K562 (cell line): ENCODE results near the gene KLHL14. TPM values are rescaled to one million over a fixed set of nuclear protein-coding genes. Genes with fewer than 3 reads are reported as not detected.

ENCODE experiments used
- ATAC-seq: fragments of 200-7000 bp; cut with Tn5 transposase; 3 replicates; pipeline ENCODE4 v1.9.1; 2020; ENCODE audit warnings: moderate library complexity
- BruUV-seq: library from RNA; stranded (reverse); fragments of 400-500 nt; replicated peaks from 2 replicates; lab custom pipeline; 2021; lab: Mats Ljungman, UMichigan
- CTCF ChIA-PET: fragments of 300-600 bp; formaldehyde crosslinking; extraction: SDS; loops from one replicate; lab custom pipeline; 2021; ENCODE audit warnings: low intra/inter-chr PET ratio; lab: Yijun Ruan, JAX
- POLR2A ChIA-PET: fragments of 300-600, 350-650 bp; sonication (Branson Sonifier 250); formaldehyde crosslinking; extraction: SDS; loops from one replicate; lab custom pipeline; 2021; ENCODE audit warnings: antibody characterized with exemption, inconsistent platforms; lab: Yijun Ruan, JAX
- DNase-seq, 4 experiments: peaks; one replicate each; pipeline versions ENCODE4 v3.0.0 to v3.0.0-alpha.2; 2011 to 2018; ENCODE audit warnings: low spot score in 3 of 4, mixed read lengths in 3 of 4; ENCODE audit errors: extremely low read depth in 1 of 4
- FAIRE-seq: peaks from 2 replicates; lab custom pipeline; 2011; peaks lifted over from hg19 to GRCh38; lab: Jason Lieb, UNC
- H2AFZ ChIP-seq: 2 replicates; pipeline ENCODE4 v1.6.0; 2011; ENCODE audit warnings: low read depth, low read length, control low read depth, inconsistent platforms
- H3K27ac ChIP-seq: fragments of 200-600 bp; 3 replicates; pipeline ENCODE4 v1.8.0; 2011; ENCODE audit warnings: low read depth, mild to moderate bottlenecking, control low read depth, inconsistent platforms, low read length, moderate library complexity, mixed read lengths; ENCODE audit errors: extremely low read depth
- H3K27me3 ChIP-seq, 2 experiments: fragments of 300-600 bp in 1 of 2; 2 replicates in 1 of 2; 3 replicates in 1 of 2; pipeline versions ENCODE4 v1.6.0 to v1.8.0; 2011; ENCODE audit warnings: inconsistent platforms in 2 of 2, low read length in 2 of 2, mild to moderate bottlenecking in 1 of 2, mixed read lengths in 1 of 2, moderate library complexity in 1 of 2; ENCODE audit not compliant: control insufficient read depth in 2 of 2, insufficient read depth in 2 of 2
- H3K36me3 ChIP-seq: fragments of 300-600 bp; 3 replicates; pipeline ENCODE4 v1.8.0; 2011; ENCODE audit warnings: mild to moderate bottlenecking, low read length, inconsistent platforms; ENCODE audit not compliant: control insufficient read depth, insufficient read depth
- H3K4me1 ChIP-seq, 2 experiments: fragments of 200-600 bp in 1 of 2; replicated peaks in 1 of 2; 2 replicates in 1 of 2; 3 replicates in 1 of 2; pipeline versions ENCODE4 v1.5.1 to v1.8.0; 2011; ENCODE audit warnings: inconsistent platforms in 2 of 2, low read length in 2 of 2, mild to moderate bottlenecking in 1 of 2, mixed read lengths in 1 of 2, moderate library complexity in 1 of 2; ENCODE audit not compliant: control insufficient read depth in 2 of 2, insufficient read depth in 2 of 2
- H3K4me2 ChIP-seq: 2 replicates; pipeline ENCODE4 v1.6.1; 2011; ENCODE audit warnings: low read length, control low read depth, inconsistent platforms, mixed read lengths; ENCODE audit not compliant: insufficient read depth
- H3K4me3 ChIP-seq: fragments of 200-600 bp; sonication (generic), shearing (Covaris generic); 2 replicates; pipeline ENCODE4 v1.5.1; 2016; ENCODE audit warnings: control low read depth, inconsistent platforms
- H3K79me2 ChIP-seq: fragments of 200-600 bp; 3 replicates; pipeline ENCODE4 v1.8.0; 2011; ENCODE audit warnings: low read length, inconsistent platforms; ENCODE audit not compliant: control insufficient read depth, insufficient read depth
- H3K9ac ChIP-seq, 2 experiments: 2 replicates each; pipeline versions ENCODE4 v1.6.0 to v1.6.1; 2011; ENCODE audit warnings: low read depth in 2 of 2, low read length in 2 of 2, control low read depth in 1 of 2, inconsistent platforms in 1 of 2, mild to moderate bottlenecking in 1 of 2, mixed read lengths in 1 of 2; ENCODE audit not compliant: insufficient read depth in 1 of 2
- H3K9me1 ChIP-seq: one replicate; pipeline ENCODE4 v1.6.0; 2011; ENCODE audit warnings: inconsistent platforms, mild to moderate bottlenecking, low read length, moderate library complexity; ENCODE audit not compliant: control insufficient read depth, insufficient read depth
- H3K9me3 ChIP-seq: replicated peaks from 2 replicates; pipeline ENCODE4 v1.5.1; 2011; ENCODE audit warnings: low read depth, low read length, inconsistent platforms; ENCODE audit not compliant: control insufficient read depth, insufficient read depth
- H4K20me1 ChIP-seq: replicated peaks from 2 replicates; pipeline ENCODE4 v1.6.1; 2011; ENCODE audit warnings: low read length, inconsistent platforms, mixed read lengths; ENCODE audit not compliant: control insufficient read depth, insufficient read depth
- BMI1 ChIP-seq: fragments of 150-350 bp; IDR thresholded peaks from 2 replicates; pipeline ENCODE4 v1.6.1; 2014; ENCODE audit warnings: low read length
- FOXM1 ChIP-seq, 2 experiments: fragments of 450-650 bp in 1 of 2; sonication (generic) in 1 of 2; formaldehyde crosslinking in 1 of 2; IDR thresholded peaks; 2 replicates each; pipeline versions ENCODE4 v1.6.1 to v1.9.0; 2017 to 2022; ENCODE audit warnings: low read depth in 2 of 2, mild to moderate bottlenecking in 2 of 2, missing genetic modification reagents in 1 of 2, moderate library complexity in 1 of 2
- ILK ChIP-seq: fragments of 450-650 bp; IDR thresholded peaks from 2 replicates; pipeline ENCODE4 v1.6.1; 2016; ENCODE audit warnings: missing genetic modification characterization, low read depth, mild to moderate bottlenecking, missing compliant biosample characterization, moderate library complexity, borderline replicate concordance
- POLR2AphosphoS5 ChIP-seq: IDR thresholded peaks from 2 replicates; pipeline ENCODE4 v1.6.1; 2011; ENCODE audit warnings: mild to moderate bottlenecking, low read depth, low read length, moderate library complexity; ENCODE audit not compliant: control insufficient read depth, insufficient read depth
- ZNF408 ChIP-seq: fragments of 250-450 bp; sonication (Bioruptor Pico); IDR thresholded peaks from 2 replicates; pipeline ENCODE4 v1.4.0; 2020; ENCODE audit warnings: low read depth, mild to moderate bottlenecking, moderate library complexity
- WGBS: fragments of 100-300 bp; shearing (Covaris generic); methylation state at CpG from one replicate; pipeline ENCODE4 v1.1.6; 2016; ENCODE audit warnings: low coverage, mixed read lengths; ENCODE audit not compliant: insufficient coverage; ENCODE audit errors: missing lambda C conversion rate; 5-methylcytosine and 5-hydroxymethylcytosine counted together
- in situ Hi-C: fragments of 300-500 bp; cut with MboI; formaldehyde crosslinking; loops from 4 replicates; pipeline ENCODE4 v1.15.0; 2018; ENCODE audit warnings: inconsistent platforms, mixed read lengths
- intact Hi-C: fragments of 100-400 bp; cut with micrococcal nuclease; formaldehyde crosslinking; loops from 2 replicates; pipeline ENCODE4 v1.14.2; 2022
- polyA plus RNA-seq, 8 experiments: library from polyadenylated mRNA; depleted of rRNA in 4 of 8; stranded (reverse) in 5 of 8; unstranded in 3 of 8; fragments of >200 nt; fragmentation: Nextera tagmentation in 2 of 8; fragmentation: Illumina TruSeq in 1 of 8; extraction: Ambion mirVana in 2 of 8; extraction: Trizol in 1 of 8; gene quantifications; 2 replicates each; pipeline versions ENCODE4 v1.2.1 to v1.2.3, GENCODE V29; 2011 to 2014; ENCODE audit warnings: inconsistent platforms in 1 of 8, missing spikeins in 1 of 8
- total RNA-seq, 7 experiments: library from RNA; depleted of rRNA in 6 of 7; stranded (reverse); fragments of >200 nt in 6 of 7; fragmentation: Illumina TruSeq in 2 of 7; extraction: Trizol in 2 of 7; gene quantifications; 2 replicates each; pipeline versions ENCODE4 v1.2.1 to v1.2.3, GENCODE V29; 2011 to 2021; ENCODE audit warnings: low replicate concordance in 1 of 7
- TF ChIP-seq, protein P1 (sequence below): fragments of 250-450 bp; sonication (Bioruptor Pico); IDR thresholded peaks from 2 replicates; pipeline ENCODE4 v1.4.0; 2020; ENCODE audit warnings: mild to moderate bottlenecking, moderate library complexity, borderline replicate concordance
- TF ChIP-seq, protein P2 (sequence below), 2 experiments: fragments of 450-650 bp in 1 of 2; IDR thresholded peaks; 2 replicates each; pipeline ENCODE4 v1.6.1; 2011 to 2017; ENCODE audit warnings: low read depth in 2 of 2, antibody characterized with exemption in 1 of 2, borderline replicate concordance in 1 of 2, low read length in 1 of 2, mild to moderate bottlenecking in 1 of 2, mixed read lengths in 1 of 2; ENCODE audit not compliant: control insufficient read depth in 1 of 2
- TF ChIP-seq, protein P3 (sequence below), 2 experiments: fragments of 450-650 bp; conservative IDR thresholded peaks; 2 replicates each; pipeline ENCODE4 v1.6.1; 2017; ENCODE audit warnings: mild to moderate bottlenecking in 2 of 2, moderate library complexity in 2 of 2
- TF ChIP-seq, protein P4 (sequence below): fragments of 250-450 bp; sonication (Bioruptor Pico); IDR thresholded peaks from 2 replicates; pipeline ENCODE4 v1.8.0; 2021; ENCODE audit warnings: moderate library complexity, mild to moderate bottlenecking, inconsistent platforms
- TF ChIP-seq, protein P5 (sequence below): fragments of 450-650 bp; formaldehyde crosslinking; IDR thresholded peaks from 2 replicates; pipeline ENCODE4 v1.4.0; 2020; ENCODE audit warnings: mild to moderate bottlenecking, moderate library complexity

Gene KLHL14
- total and polyA plus RNA-seq, 9 of the 15 experiments (the other 6 are each of a cell fraction or from before 2014, with no cell fraction given): not detected

DNA sequence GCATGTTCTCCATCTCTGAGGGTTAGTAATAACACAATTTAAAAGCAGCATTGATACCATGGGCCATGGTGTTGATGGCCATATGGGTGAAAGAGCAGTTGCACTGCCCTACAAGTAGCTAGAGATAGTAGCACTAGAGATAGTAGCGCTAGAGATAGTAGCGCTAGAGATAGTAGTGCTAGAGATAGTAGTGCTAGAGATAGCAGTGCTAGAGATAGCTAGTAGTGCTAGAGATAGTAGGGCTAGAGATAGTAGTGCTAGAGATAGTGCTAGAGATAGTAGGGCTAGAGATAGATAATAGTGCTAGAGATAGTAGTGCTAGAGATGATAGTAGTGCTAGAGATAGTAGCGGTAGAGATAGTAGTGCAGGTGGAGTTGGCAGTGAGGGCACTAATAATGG lies 39.5 kb upstream of the KLHL14 start (continued):
- TF ChIP-seq ZNF408 (CRISPR knock-in tag): no peak

DNA sequence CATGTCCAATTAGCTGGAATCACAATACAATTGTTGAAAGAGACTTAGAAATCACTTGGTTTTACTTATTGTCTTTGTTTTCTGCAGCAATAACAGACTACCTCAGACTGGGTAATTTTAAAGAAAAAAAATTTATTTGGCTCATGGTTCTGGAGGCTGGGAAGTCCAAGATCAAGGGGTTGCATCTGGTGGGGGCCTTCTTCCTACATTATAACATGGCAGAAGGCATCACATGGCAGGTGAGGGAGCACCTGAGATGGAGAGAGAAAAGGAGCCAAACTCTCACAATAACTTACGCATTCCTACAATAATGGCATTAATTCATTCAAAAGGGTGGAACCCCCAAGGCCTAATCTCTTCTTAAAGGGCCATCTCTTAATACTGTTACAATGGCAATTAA lies 37.5 kb upstream of the KLHL14 start:
- no peak overlapping the region for H3K4me2 ChIP-seq
- no peaks in the 10 kb centered on the region for H3K27me3 ChIP-seq
- H3K27ac ChIP-seq: no peak overlapping the region
- POLR2A ChIA-PET: no interaction called here
- H2AFZ ChIP-seq: no peak overlapping the region
- no peaks in the 10 kb centered on the region; the same call in none of the 2 replicates for H3K9me3 ChIP-seq
- H3K9ac ChIP-seq: no peak overlapping the region
- TF ChIP-seq BMI1: no peak
- TF ChIP-seq, protein P1, sequence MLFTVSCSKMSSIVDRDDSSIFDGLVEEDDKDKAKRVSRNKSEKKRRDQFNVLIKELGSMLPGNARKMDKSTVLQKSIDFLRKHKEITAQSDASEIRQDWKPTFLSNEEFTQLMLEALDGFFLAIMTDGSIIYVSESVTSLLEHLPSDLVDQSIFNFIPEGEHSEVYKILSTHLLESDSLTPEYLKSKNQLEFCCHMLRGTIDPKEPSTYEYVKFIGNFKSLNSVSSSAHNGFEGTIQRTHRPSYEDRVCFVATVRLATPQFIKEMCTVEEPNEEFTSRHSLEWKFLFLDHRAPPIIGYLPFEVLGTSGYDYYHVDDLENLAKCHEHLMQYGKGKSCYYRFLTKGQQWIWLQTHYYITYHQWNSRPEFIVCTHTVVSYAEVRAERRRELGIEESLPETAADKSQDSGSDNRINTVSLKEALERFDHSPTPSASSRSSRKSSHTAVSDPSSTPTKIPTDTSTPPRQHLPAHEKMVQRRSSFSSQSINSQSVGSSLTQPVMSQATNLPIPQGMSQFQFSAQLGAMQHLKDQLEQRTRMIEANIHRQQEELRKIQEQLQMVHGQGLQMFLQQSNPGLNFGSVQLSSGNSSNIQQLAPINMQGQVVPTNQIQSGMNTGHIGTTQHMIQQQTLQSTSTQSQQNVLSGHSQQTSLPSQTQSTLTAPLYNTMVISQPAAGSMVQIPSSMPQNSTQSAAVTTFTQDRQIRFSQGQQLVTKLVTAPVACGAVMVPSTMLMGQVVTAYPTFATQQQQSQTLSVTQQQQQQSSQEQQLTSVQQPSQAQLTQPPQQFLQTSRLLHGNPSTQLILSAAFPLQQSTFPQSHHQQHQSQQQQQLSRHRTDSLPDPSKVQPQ (CRISPR knock-in tag): no peak
- TF ChIP-seq, protein P2, sequence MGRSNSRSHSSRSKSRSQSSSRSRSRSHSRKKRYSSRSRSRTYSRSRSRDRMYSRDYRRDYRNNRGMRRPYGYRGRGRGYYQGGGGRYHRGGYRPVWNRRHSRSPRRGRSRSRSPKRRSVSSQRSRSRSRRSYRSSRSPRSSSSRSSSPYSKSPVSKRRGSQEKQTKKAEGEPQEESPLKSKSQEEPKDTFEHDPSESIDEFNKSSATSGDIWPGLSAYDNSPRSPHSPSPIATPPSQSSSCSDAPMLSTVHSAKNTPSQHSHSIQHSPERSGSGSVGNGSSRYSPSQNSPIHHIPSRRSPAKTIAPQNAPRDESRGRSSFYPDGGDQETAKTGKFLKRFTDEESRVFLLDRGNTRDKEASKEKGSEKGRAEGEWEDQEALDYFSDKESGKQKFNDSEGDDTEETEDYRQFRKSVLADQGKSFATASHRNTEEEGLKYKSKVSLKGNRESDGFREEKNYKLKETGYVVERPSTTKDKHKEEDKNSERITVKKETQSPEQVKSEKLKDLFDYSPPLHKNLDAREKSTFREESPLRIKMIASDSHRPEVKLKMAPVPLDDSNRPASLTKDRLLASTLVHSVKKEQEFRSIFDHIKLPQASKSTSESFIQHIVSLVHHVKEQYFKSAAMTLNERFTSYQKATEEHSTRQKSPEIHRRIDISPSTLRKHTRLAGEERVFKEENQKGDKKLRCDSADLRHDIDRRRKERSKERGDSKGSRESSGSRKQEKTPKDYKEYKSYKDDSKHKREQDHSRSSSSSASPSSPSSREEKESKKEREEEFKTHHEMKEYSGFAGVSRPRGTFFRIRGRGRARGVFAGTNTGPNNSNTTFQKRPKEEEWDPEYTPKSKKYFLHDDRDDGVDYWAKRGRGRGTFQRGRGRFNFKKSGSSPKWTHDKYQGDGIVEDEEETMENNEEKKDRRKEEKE (IDR thresholded peaks at IDR 0.05; ENCODE audit: borderline replicate concordance in 1 of 2, control insufficient read depth in 1 of 2, low read depth in 2 of 2, low read length in 1 of 2): no peak
- no peak for TF ChIP-seq ILK (tag)
- TF ChIP-seq POLR2AphosphoS5: no peak
- TF ChIP-seq, protein P3, sequence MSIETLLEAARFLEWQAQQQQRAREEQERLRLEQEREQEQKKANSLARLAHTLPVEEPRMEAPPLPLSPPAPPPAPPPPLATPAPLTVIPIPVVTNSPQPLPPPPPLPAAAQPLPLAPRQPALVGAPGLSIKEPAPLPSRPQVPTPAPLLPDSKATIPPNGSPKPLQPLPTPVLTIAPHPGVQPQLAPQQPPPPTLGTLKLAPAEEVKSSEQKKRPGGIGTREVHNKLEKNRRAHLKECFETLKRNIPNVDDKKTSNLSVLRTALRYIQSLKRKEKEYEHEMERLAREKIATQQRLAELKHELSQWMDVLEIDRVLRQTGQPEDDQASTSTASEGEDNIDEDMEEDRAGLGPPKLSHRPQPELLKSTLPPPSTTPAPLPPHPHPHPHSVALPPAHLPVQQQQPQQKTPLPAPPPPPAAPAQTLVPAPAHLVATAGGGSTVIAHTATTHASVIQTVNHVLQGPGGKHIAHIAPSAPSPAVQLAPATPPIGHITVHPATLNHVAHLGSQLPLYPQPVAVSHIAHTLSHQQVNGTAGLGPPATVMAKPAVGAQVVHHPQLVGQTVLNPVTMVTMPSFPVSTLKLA (conservative IDR thresholded peaks at IDR 0.05): no peak
- TF ChIP-seq, protein P4, sequence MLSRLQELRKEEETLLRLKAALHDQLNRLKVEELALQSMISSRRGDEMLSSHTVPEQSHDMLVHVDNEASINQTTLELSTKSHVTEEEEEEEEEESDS (CRISPR knock-in tag): no peak
- TF ChIP-seq FOXM1 (IDR thresholded peaks at IDR 0.05; ENCODE audit: low read depth): no peak
- TF ChIP-seq FOXM1 (CRISPR knock-in tag; IDR thresholded peaks at IDR 0.05; ENCODE audit: low read depth): no peak
- TF ChIP-seq, protein P5, sequence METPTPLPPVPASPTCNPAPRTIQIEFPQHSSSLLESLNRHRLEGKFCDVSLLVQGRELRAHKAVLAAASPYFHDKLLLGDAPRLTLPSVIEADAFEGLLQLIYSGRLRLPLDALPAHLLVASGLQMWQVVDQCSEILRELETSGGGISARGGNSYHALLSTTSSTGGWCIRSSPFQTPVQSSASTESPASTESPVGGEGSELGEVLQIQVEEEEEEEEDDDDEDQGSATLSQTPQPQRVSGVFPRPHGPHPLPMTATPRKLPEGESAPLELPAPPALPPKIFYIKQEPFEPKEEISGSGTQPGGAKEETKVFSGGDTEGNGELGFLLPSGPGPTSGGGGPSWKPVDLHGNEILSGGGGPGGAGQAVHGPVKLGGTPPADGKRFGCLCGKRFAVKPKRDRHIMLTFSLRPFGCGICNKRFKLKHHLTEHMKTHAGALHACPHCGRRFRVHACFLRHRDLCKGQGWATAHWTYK (CRISPR knock-in tag): no peak
- TF ChIP-seq, all 486 proteins: peak for 0
- Histone ChIP-seq H3K4me1 (no peaks in the 10 kb centered on the region), H3K9me1 (no peaks in the 10 kb centered on the region), H3K4me3 (no peak overlapping the region), H3K79me2 (no peaks in the 10 kb centered on the region), H3K36me3 (no peaks in the 10 kb centered on the region), H4K20me1 (no peaks in the 10 kb centered on the region)
- CTCF ChIA-PET: no interaction called here
- in situ Hi-C loops (no loop called here), intact Hi-C loops (no loop called here)
- 0% methylated on average over 1 of the region's 1 CpG for WGBS
- DNase-seq (no peak), ATAC-seq (no peak), FAIRE-seq (no peak)
- BruUV-seq: no TSS peak
